ENCODE measurements around the gene EHBP1L1. TPM values are rescaled to one million over a fixed set of nuclear protein-coding genes. Genes with fewer than 3 reads are reported as not detected.

EHBP1L1 gene
- total and polyA plus RNA-seq, 2 of the 13 experiments (the other 11 are each of a cell fraction or from before 2014, with no cell fraction given): 8.3 to 10.6 TPM

GRCh38 chr11:65562020-65562419 lies 13.8 kb upstream of the EHBP1L1 start:
- TF ChIP-seq ZNF678 (CRISPR knock-in tag; IDR thresholded peaks at IDR 0.05) (no peak), NCOA1 (CRISPR knock-in tag; IDR thresholded peaks at IDR 0.05) (no peak), ZNF710 (CRISPR knock-in tag; IDR thresholded peaks at IDR 0.05; ENCODE audit: borderline replicate concordance) (no peak), PRDM4 (CRISPR knock-in tag; IDR thresholded peaks at IDR 0.05; ENCODE audit: borderline replicate concordance) (no peak), ZNF652 (CRISPR knock-in tag; IDR thresholded peaks at IDR 0.05; ENCODE audit: borderline replicate concordance, low read depth) (no peak), HOMEZ (CRISPR knock-in tag; IDR thresholded peaks at IDR 0.05; ENCODE audit: low read depth) (no peak), ZNF382 (CRISPR knock-in tag; IDR thresholded peaks at IDR 0.05; ENCODE audit: borderline replicate concordance) (no peak), NFE2 (CRISPR knock-in tag; IDR thresholded peaks at IDR 0.05) (no peak), ZFY (CRISPR knock-in tag; IDR thresholded peaks at IDR 0.05) (no peak)
- WGBS (ENCODE audit: low lambda C conversion rate): 84% methylated on average over 7 of the region's 7 CpGs
- intact Hi-C loops (cut with micrococcal nuclease; ENCODE audit: unreplicated experiment) (no loop called here), in situ Hi-C loops (cut with HindIII; ENCODE audit: extremely low pct_ligation_motif_present, low pct_unique_long_range_greater_than_20kb) (no loop called here)
- no peaks in the 10 kb centered on the region for H3K36me3 ChIP-seq (replicated peaks in 1 of 2; ENCODE audit: control insufficient read depth in 1 of 2, insufficient read depth in 2 of 2, low read length in 2 of 2)
- no peaks in the 10 kb centered on the region for H3K9me3 ChIP-seq (ENCODE audit: low read length)
- H3K4me1 ChIP-seq (ENCODE audit: insufficient read depth, low read length): peaks cover 50% of the 10 kb centered on the region
- POLR2A ChIA-PET: interaction anchor here (2.2 kb wide), 1 partner anchor 10 kb away, joined by 6 read pairs; no protein-coding TSS in a partner anchor
- no peak for FAIRE-seq
- no peak overlapping the region for H3K9ac ChIP-seq (ENCODE audit: insufficient read depth, low read depth, low read length)
- no peak overlapping the region for H3K27ac ChIP-seq (ENCODE audit: extremely low read length, insufficient read depth, low read length)
- no peak for ATAC-seq
- no TSS peak for BruUV-seq (replicated peaks)
- H3K4me2 ChIP-seq (ENCODE audit: low read depth, low read length): no peak overlapping the region
- no peaks in the 10 kb centered on the region for H4K20me1 ChIP-seq (ENCODE audit: insufficient read depth, low read length)
- H3K79me2 ChIP-seq (ENCODE audit: insufficient read depth, low read length): peaks cover 3% of the 10 kb centered on the region
- no peak overlapping the region for H3K4me3 ChIP-seq (replicated peaks in 1 of 3; ENCODE audit: insufficient read depth in 1 of 3, low read depth in 2 of 3, low read length in 3 of 3)
- CTCF ChIA-PET (ENCODE audit: low intra/inter-chr PET ratio, low total read pairs): no interaction called here
- H2AFZ ChIP-seq (ENCODE audit: low read length): no peak overlapping the region
- DNase-seq (ENCODE audit: low spot score): no peak
- no peaks in the 10 kb centered on the region for H3K27me3 ChIP-seq (ENCODE audit: control insufficient read depth in 1 of 2, insufficient read depth in 2 of 2, low read length in 2 of 2)

Data from HepG2 (cell line).